Measurements from ENCODE around the gene HSPB9. TPM values are rescaled to one million over a fixed set of nuclear protein-coding genes. Genes with fewer than 3 reads are reported as not detected.

The HSPB9 gene
- total RNA-seq, 2 donors from 2014 or later, result 0.18 to 1.2 TPM

DNA sequence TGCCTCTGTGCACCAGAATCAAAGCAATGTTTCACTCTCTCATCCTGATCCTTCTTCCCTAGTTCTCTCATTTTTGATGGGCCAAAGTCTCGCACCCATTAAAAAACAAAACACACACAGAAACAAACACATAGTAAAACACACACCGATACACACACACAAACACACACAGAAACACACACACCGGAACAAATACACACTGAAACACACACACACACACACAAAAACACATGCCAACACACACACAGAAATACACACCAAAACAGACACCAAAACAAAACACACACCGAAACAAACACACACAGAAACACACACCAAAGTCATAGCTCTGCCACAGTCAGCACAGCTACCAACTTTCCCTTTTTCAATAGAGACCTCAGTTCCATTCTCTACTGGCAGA, 8.6 kb downstream of the HSPB9 start:
- Histone ChIP-seq H3K27ac (peak overlapping the region in 1 of 2 donors; percentile 24), H3K27me3 (replicated peaks; ENCODE audit: insufficient read depth) (no peaks in the 10 kb centered on the region), H3K36me3 (peaks cover 0 to 26% of the 10 kb centered on the region in 2 donors), H3K4me3 (no peak overlapping the region), H3K9me3 (no peaks in the 10 kb centered on the region), H3K4me1 (replicated peaks) (peaks cover 25% of the 10 kb centered on the region)
- DNase-seq (ENCODE audit: low spot score), result no peak
- WGBS, result 92% methylated on average over 4 of the region's 4 CpGs
- intact Hi-C loops (cut with DNase I), result no loop called here
- TF ChIP-seq, protein P1, sequence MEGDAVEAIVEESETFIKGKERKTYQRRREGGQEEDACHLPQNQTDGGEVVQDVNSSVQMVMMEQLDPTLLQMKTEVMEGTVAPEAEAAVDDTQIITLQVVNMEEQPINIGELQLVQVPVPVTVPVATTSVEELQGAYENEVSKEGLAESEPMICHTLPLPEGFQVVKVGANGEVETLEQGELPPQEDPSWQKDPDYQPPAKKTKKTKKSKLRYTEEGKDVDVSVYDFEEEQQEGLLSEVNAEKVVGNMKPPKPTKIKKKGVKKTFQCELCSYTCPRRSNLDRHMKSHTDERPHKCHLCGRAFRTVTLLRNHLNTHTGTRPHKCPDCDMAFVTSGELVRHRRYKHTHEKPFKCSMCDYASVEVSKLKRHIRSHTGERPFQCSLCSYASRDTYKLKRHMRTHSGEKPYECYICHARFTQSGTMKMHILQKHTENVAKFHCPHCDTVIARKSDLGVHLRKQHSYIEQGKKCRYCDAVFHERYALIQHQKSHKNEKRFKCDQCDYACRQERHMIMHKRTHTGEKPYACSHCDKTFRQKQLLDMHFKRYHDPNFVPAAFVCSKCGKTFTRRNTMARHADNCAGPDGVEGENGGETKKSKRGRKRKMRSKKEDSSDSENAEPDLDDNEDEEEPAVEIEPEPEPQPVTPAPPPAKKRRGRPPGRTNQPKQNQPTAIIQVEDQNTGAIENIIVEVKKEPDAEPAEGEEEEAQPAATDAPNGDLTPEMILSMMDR (IDR thresholded peaks at IDR 0.05), result no peak
- TF ChIP-seq POLR2A (IDR thresholded peaks at IDR 0.05) (no peak), POLR2AphosphoS5 (IDR thresholded peaks at IDR 0.05) (no peak)

- WGBS, result 54% methylated on average over 4 of the region's 4 CpGs
- intact Hi-C loops (cut with DNase I), result no loop called here
- TF ChIP-seq POLR2A (IDR thresholded peaks at IDR 0.05), result no peak
- TF ChIP-seq POLR2AphosphoS5 (IDR thresholded peaks at IDR 0.05), result no peak
- TF ChIP-seq, protein P1 (IDR thresholded peaks at IDR 0.05), result no peak
- DNase-seq (ENCODE audit: low spot score), result no peak
- no peak overlapping the region for H3K4me3 ChIP-seq
- H3K27me3 ChIP-seq (replicated peaks; ENCODE audit: insufficient read depth), result no peaks in the 10 kb centered on the region
- peaks cover 0 to 22% of the 10 kb centered on the region in 2 donors for H3K36me3 ChIP-seq
- peak overlapping the region in 1 of 2 donors; percentile 24 for H3K27ac ChIP-seq
- no peaks in the 10 kb centered on the region for H3K9me3 ChIP-seq
- H3K4me1 ChIP-seq (replicated peaks), result peaks cover 25% of the 10 kb centered on the region
These were observed 9.4 kb downstream of the HSPB9 start for GRCh38 chr17:42131981-42132432.

GRCh38 chr17:42132941-42133340, 10.3 kb downstream of the HSPB9 start:
- no peaks in the 10 kb centered on the region for H3K9me3 ChIP-seq
- peak; percentile 62 for DNase-seq (ENCODE audit: low spot score)
- no peaks in the 10 kb centered on the region for H3K27me3 ChIP-seq (replicated peaks; ENCODE audit: insufficient read depth)
- TF ChIP-seq, protein P1 (IDR thresholded peaks at IDR 0.05), result no peak
- peak; percentile 68 for TF ChIP-seq POLR2AphosphoS5 (IDR thresholded peaks at IDR 0.05)
- no peak for TF ChIP-seq POLR2A (IDR thresholded peaks at IDR 0.05)
- H3K4me3 ChIP-seq, result no peak overlapping the region
- H3K4me1 ChIP-seq (replicated peaks), result peaks cover 25% of the 10 kb centered on the region
- no peak overlapping the region for H3K27ac ChIP-seq
- 45% methylated on average over 3 of the region's 3 CpGs for WGBS
- intact Hi-C loops (cut with DNase I), result no loop called here
- peaks cover 0 to 12% of the 10 kb centered on the region in 2 donors for H3K36me3 ChIP-seq

DNA sequence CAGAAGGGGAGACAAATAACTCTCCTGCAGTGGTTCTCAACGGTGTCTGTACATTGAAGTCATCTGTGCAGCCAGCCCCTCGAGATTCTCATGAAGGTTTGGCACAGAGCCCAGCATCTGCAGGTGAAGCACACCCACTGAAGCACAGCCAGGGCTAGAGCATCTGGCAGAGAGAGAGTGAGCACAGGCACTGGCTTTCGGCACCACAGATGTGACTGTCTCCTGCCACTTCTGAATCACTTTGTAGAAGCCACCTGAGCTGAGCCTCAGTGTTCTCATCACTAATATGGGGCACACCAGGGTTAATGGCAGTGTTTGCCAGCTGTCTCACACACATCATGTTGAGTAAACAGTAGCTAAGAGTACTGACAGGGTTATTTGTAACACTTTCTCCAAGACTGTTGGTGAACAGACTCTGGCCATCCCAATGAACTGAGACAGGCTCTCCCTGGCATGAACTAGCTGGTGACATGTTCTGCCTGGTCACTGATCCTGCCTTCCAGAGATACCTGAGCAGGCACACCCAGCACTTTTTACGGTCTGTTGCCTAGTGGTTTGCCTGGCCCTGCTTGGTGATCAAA, 10.9 kb downstream of the HSPB9 start:
- Histone ChIP-seq H3K36me3 (peaks cover 0 to 6% of the 10 kb centered on the region in 2 donors), H3K9me3 (no peaks in the 10 kb centered on the region), H3K4me1 (replicated peaks) (peaks cover 27% of the 10 kb centered on the region), H3K27ac (peak overlapping the region in 1 of 2 donors; percentile 26), H3K4me3 (no peak overlapping the region), H3K27me3 (replicated peaks; ENCODE audit: insufficient read depth) (no peaks in the 10 kb centered on the region)
- no peak for DNase-seq (ENCODE audit: low spot score)
- 29% methylated on average over 4 of the region's 4 CpGs for WGBS
- intact Hi-C loops (cut with DNase I), result no loop called here
- TF ChIP-seq, protein P1 (IDR thresholded peaks at IDR 0.05), result no peak
- TF ChIP-seq POLR2A (IDR thresholded peaks at IDR 0.05) (no peak), POLR2AphosphoS5 (IDR thresholded peaks at IDR 0.05) (no peak)

DNA sequence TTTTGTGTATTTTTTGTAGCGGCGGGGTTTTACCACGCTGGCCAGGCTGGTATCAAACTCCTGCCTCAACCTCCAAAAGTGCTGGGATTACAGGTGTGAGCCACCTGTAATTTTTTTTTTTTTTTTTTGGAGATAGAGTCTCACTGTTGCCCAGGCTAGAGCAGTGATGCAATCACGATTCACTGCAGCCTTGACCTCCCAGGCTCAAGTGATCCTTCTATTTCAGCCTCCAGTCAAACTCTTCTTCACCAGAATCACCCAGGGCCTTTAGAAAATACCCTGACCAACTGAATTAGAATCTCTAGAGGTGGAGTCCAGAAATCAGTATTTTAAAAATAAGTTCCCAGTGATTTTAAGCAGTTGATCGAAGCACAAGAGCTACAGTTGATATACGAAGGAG, 12.5 kb downstream of the HSPB9 start:
- no peaks in the 10 kb centered on the region for H3K27me3 ChIP-seq (replicated peaks; ENCODE audit: insufficient read depth)
- H3K4me1 ChIP-seq (replicated peaks), result peaks cover 28% of the 10 kb centered on the region
- no peaks in the 10 kb centered on the region for H3K36me3 ChIP-seq
- H3K4me3 ChIP-seq, result no peak overlapping the region
- WGBS, result 91% methylated on average over 6 of the region's 6 CpGs
- intact Hi-C loops (cut with DNase I), result no loop called here
- no peaks in the 10 kb centered on the region for H3K9me3 ChIP-seq
- TF ChIP-seq POLR2A (IDR thresholded peaks at IDR 0.05) (no peak), POLR2AphosphoS5 (IDR thresholded peaks at IDR 0.05) (no peak)
- TF ChIP-seq, protein P1 (IDR thresholded peaks at IDR 0.05), result no peak
- DNase-seq (ENCODE audit: low spot score), result no peak
- H3K27ac ChIP-seq, result peak overlapping the region in 1 of 2 donors; percentile 31

All from prostate gland (tissue), 2 donors.